Nephron (organoid): ENCODE measurements around the gene ZNF579.

Source experiments
- H3K27ac Mint-ChIP-seq, 3 experiments: 2 replicates each; pipeline ENCODE4 v1.8.0; 2020; ENCODE audit warnings: mixed read lengths in 3 of 3, mild to moderate bottlenecking in 2 of 3, moderate library complexity in 1 of 3
- H3K27me3 Mint-ChIP-seq: 2 replicates; pipeline ENCODE4 v1.8.0; 2021; ENCODE audit warnings: low read depth, mild to moderate bottlenecking, moderate library complexity, mixed read lengths
- H3K36me3 Mint-ChIP-seq: 2 replicates; pipeline ENCODE4 v1.8.0; 2020; ENCODE audit warnings: low read depth, mixed read lengths
- H3K4me1 Mint-ChIP-seq: 2 replicates; pipeline ENCODE4 v1.8.0; 2020; ENCODE audit warnings: mixed read lengths
- H3K4me3 Mint-ChIP-seq, 3 experiments: 2 replicates each; pipeline ENCODE4 v1.8.0; 2020; ENCODE audit warnings: mild to moderate bottlenecking in 3 of 3, mixed read lengths in 3 of 3, moderate library complexity in 2 of 3
- H3K9me3 Mint-ChIP-seq: 2 replicates; pipeline ENCODE4 v1.8.0; 2020; ENCODE audit warnings: mixed read lengths
- TF ChIP-seq, protein P1 (sequence below), 3 experiments: fragments of 200-600 bp; sonication (generic); IDR thresholded peaks; one replicate each; pipeline ENCODE4 v1.5.0; 2021; ENCODE audit warnings: antibody characterized with exemption in 3 of 3; ENCODE audit not compliant: unreplicated experiment in 3 of 3

The ZNF579 gene

DNA sequence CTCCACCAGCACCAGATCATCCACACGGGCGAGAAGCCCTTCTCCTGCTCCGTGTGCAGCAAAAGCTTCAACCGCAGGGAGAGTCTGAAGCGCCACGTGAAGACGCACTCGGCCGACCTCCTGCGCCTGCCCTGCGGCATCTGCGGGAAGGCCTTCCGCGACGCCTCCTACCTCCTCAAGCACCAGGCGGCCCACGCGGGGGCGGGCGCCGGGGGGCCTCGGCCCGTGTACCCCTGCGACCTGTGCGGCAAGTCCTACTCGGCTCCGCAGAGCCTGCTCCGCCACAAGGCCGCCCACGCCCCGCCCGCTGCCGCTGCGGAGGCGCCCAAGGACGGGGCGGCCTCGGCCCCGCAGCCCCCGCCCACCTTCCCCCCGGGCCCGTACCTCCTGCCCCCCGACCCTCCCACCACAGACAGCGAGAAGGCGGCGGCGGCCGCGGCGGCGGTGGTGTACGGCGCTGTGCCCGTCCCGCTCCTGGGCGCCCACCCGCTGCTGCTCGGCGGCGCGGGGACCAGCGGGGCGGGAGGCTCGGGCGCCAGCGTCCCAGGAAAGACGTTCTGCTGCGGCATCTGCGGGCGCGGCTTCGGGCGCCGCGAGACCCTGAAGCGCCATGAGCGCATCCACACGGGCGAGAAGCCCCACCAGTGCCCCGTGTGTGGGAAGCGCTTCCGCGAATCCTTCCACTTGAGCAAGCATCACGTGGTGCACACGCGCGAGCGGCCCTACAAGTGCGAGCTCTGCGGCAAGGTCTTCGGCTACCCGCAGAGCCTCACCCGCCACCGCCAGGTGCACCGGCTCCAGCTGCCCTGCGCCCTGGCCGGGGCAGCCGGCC, 34.3 kb upstream of the ZNF579 start:
- H3K4me3 Mint-ChIP-seq: no peak overlapping the region
- H3K27me3 Mint-ChIP-seq: no peaks in the 10 kb centered on the region
- no peak overlapping the region for H3K27ac Mint-ChIP-seq
- H3K36me3 Mint-ChIP-seq: peaks cover 44% of the 10 kb centered on the region
- TF ChIP-seq, protein P1, sequence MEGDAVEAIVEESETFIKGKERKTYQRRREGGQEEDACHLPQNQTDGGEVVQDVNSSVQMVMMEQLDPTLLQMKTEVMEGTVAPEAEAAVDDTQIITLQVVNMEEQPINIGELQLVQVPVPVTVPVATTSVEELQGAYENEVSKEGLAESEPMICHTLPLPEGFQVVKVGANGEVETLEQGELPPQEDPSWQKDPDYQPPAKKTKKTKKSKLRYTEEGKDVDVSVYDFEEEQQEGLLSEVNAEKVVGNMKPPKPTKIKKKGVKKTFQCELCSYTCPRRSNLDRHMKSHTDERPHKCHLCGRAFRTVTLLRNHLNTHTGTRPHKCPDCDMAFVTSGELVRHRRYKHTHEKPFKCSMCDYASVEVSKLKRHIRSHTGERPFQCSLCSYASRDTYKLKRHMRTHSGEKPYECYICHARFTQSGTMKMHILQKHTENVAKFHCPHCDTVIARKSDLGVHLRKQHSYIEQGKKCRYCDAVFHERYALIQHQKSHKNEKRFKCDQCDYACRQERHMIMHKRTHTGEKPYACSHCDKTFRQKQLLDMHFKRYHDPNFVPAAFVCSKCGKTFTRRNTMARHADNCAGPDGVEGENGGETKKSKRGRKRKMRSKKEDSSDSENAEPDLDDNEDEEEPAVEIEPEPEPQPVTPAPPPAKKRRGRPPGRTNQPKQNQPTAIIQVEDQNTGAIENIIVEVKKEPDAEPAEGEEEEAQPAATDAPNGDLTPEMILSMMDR (IDR thresholded peaks at IDR 0.05; ENCODE audit: unreplicated experiment in 3 of 3): no peak
- H3K9me3 Mint-ChIP-seq: no peaks in the 10 kb centered on the region
- H3K4me1 Mint-ChIP-seq: no peaks in the 10 kb centered on the region

- TF ChIP-seq, protein P1 (IDR thresholded peaks at IDR 0.05; ENCODE audit: unreplicated experiment in 3 of 3): no peak
- Mint-ChIP-seq H3K4me1 (no peaks in the 10 kb centered on the region), H3K36me3 (peaks cover 52% of the 10 kb centered on the region), H3K27me3 (no peaks in the 10 kb centered on the region), H3K27ac (no peak overlapping the region), H3K4me3 (no peak overlapping the region), H3K9me3 (no peaks in the 10 kb centered on the region)
Measured at GRCh38 chr19:55613930-55614710, 33.5 kb upstream of the ZNF579 start.

- Mint-ChIP-seq H3K36me3 (peaks cover 57% of the 10 kb centered on the region), H3K27me3 (no peaks in the 10 kb centered on the region), H3K4me1 (no peaks in the 10 kb centered on the region), H3K9me3 (no peaks in the 10 kb centered on the region), H3K4me3 (no peak overlapping the region), H3K27ac (no peak overlapping the region)
- TF ChIP-seq, protein P1 (IDR thresholded peaks at IDR 0.05; ENCODE audit: unreplicated experiment in 3 of 3): no peak
Measured at GRCh38 chr19:55613396-55613795, 32.7 kb upstream of the ZNF579 start.

DNA sequence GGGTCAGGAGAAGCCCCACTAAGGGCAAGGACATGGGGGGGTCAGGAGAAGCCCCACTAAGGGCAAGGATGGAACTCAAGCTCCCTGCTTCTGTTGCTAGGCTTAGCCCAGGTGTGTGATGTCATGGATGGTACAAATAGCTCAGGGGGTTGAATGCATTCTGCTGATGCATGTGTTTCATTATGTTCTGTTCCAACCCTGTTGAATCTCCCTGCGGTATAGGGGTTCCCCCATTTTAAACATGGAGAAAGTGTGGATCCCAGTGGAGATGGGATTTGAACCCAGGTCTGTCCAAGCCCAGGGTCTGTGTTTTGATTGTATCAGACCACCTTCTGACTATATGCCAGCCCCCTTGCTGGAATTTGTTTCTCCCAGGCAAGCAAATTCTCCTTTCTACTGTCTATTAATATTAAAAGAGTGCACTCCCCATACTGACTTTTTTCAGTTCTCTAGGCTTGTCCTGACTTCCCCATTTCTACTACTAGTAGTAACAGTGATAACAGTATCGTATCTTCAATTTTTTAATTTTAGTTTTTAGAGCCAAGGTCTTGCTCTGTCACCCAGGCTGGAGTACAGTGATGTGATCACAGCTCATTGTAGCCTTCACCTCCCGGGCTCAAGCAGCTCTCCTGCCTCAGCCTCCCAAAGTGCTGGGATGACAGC, 31.5 kb upstream of the ZNF579 start:
- no peaks in the 10 kb centered on the region for H3K9me3 Mint-ChIP-seq
- peak overlapping the region in 1 of 3 experiments; percentile 65 for H3K27ac Mint-ChIP-seq
- H3K27me3 Mint-ChIP-seq: no peaks in the 10 kb centered on the region
- peaks cover 58% of the 10 kb centered on the region for H3K36me3 Mint-ChIP-seq
- TF ChIP-seq, protein P1 (IDR thresholded peaks at IDR 0.05; ENCODE audit: unreplicated experiment in 3 of 3): no peak
- H3K4me3 Mint-ChIP-seq: no peak overlapping the region
- peaks cover 5% of the 10 kb centered on the region for H3K4me1 Mint-ChIP-seq

DNA sequence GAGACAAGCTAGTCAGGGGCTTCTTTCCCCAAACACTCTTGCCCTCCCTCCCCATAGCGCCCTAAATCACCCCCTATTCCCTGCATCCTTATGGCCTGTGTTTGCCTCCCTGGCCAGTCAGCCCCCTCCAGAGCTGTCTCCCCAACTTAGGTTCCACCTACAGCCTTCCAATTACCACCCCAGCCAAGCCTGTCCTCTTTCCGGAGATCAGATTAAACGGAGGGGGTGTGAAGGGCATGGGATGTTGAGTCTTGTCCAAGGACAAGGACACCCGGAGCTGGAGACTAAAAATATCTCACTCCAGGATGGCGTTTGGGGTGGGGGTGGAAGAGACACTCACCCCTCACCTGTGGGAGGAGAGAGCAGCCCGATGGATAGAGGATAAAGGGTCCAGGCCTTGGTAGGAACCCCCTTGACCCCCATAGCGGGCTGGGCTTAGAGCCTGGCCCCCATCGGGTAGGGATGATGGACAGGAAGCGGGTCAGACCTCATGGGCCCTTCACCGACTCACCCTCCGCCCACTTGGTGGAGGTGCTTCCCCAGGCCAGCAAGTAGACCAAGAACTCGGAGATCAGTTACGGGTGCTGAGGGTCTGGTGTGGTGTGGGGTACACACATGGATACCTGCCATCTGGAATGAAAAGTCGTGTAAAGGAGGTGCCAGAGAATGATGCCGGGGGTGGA, 30.8 kb upstream of the ZNF579 start:
- Mint-ChIP-seq H3K27me3 (no peaks in the 10 kb centered on the region), H3K27ac (peak overlapping the region in 1 of 3 experiments; percentile 65)

More for the DNA sequence above, 30.8 kb upstream of the ZNF579 start:
- peaks cover 57% of the 10 kb centered on the region for H3K36me3 Mint-ChIP-seq
- H3K9me3 Mint-ChIP-seq: no peaks in the 10 kb centered on the region
- TF ChIP-seq, protein P1 (IDR thresholded peaks at IDR 0.05; ENCODE audit: unreplicated experiment in 3 of 3): no peak
- peaks cover 12% of the 10 kb centered on the region for H3K4me1 Mint-ChIP-seq
- H3K4me3 Mint-ChIP-seq: no peak overlapping the region
